Fibroblast of pulmonary artery (primary cell): ENCODE measurements around the gene SLC36A1.
A peak's percentile ranks its signal among the peaks of the same experiment; 100 is the strongest.

Source experiments
- DNase-seq: peaks from one replicate; pipeline ENCODE4 v3.0.0-alpha.2; 2010; ENCODE audit warnings: low read depth
- H3K4me3 ChIP-seq: replicated peaks from 2 replicates; pipeline ENCODE4 v1.5.1; 2011; ENCODE audit warnings: low read depth, mild to moderate bottlenecking, control low read depth, low read length, moderate library complexity
- TF ChIP-seq, protein P1 (sequence below): IDR thresholded peaks from 2 replicates; pipeline ENCODE4 v1.5.1; 2011; ENCODE audit warnings: mild to moderate bottlenecking, control low read depth, low read length, inconsistent platforms; ENCODE audit errors: missing control alignments

Gene SLC36A1

DNA sequence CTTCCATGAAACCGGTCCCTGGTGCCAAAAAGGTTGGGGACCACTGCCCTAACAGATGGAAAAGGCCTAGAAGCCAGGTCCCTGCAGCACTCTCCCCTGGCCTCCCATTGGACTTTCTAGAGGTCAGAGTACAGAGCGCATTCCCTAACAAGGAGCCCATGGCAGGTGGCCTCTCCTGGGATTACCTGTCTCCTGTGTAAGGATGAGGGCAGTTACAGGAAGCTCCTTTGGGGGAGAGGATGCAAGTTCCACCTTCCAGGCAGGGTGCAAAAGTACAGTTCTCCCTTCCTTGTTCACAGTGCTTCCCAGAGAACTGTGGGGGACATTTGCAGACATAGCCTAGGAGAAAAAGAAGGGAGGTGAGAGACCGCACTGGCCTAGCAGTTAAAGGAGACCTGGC lies 62.4 kb downstream of the SLC36A1 start:
- TF ChIP-seq, protein P1, sequence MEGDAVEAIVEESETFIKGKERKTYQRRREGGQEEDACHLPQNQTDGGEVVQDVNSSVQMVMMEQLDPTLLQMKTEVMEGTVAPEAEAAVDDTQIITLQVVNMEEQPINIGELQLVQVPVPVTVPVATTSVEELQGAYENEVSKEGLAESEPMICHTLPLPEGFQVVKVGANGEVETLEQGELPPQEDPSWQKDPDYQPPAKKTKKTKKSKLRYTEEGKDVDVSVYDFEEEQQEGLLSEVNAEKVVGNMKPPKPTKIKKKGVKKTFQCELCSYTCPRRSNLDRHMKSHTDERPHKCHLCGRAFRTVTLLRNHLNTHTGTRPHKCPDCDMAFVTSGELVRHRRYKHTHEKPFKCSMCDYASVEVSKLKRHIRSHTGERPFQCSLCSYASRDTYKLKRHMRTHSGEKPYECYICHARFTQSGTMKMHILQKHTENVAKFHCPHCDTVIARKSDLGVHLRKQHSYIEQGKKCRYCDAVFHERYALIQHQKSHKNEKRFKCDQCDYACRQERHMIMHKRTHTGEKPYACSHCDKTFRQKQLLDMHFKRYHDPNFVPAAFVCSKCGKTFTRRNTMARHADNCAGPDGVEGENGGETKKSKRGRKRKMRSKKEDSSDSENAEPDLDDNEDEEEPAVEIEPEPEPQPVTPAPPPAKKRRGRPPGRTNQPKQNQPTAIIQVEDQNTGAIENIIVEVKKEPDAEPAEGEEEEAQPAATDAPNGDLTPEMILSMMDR = no peak
- no peak overlapping the region for H3K4me3 ChIP-seq
- no peak for DNase-seq

DNA sequence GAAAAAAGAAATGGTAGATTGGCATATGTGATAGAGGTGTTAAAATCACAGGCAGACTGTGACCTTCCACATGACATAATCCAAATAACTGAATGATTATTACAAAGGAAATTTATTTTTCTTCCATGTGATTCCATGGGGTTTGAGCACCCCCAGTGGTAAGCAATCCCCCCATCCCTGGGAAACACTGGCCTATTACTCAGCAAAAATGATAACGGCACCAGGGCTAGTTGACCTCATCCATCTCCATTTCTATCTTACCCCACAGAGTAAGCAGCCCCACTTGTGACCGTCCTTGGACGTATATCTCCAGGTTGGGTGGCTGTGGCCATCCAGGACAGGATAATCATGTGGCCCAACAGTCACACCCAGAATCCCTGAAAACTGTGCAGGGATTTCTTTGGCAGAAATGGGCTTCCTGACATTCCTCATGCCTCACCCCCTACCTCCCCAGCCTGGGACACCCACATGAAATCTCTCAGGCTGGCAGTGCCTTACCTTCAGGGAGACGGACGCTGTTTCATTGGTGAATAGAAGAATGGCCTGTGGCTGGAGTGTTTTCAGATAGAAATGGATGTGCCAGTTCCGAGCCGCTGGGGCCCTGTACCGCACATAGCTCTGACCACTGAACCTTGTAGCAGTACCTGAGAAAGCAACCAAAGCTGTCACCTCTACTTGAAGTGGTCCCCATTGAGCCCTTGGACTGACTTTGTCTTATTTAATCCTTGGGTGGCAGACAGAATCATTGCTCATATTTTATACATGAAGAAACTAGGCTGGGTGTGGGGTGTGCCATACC lies 69.9 kb downstream of the SLC36A1 start:
- no peak overlapping the region for H3K4me3 ChIP-seq
- no peak for DNase-seq
- TF ChIP-seq, protein P1 = no peak

DNA sequence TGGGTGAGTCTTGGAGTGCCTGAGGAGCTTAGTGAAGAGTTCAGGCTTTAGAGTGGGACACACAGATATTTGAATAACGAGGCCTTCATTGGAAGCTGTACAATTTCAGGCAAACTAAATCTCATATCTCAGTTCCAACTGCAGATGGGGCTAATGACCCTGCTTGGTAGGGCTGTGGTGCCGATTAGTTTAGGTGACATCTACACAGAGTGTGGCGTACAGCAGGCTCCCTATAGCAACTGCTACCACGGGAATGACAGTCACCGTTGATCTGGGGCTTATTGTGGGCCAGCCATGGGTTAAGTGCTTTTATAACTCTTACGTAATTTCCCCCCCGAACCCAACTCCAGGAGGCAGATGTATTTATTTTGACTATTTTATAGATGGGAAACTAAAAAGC lies 72.9 kb downstream of the SLC36A1 start:
- TF ChIP-seq, protein P1 = no peak
- no peak overlapping the region for H3K4me3 ChIP-seq
- DNase-seq = no peak

DNA sequence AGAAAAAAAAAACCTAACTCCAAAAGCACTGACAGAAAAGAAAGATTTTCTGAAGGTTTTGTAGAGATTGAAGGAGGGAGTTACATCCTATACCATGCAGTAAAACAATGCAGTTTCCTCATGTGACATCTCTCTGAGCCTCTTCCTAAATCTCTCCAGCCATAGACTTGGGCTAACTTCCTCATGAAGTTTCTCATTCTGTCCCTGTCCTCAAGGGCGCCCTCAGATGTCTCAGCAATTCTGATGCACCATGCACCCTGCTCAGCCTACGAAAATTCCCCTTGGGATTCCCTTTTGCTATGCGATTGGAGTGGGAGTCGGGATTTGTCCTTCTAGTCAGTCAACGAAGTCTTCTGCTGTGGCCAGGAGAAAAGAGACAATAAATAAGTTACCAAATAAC lies 74.8 kb downstream of the SLC36A1 start:
- TF ChIP-seq, protein P1 = no peak
- no peak overlapping the region for H3K4me3 ChIP-seq
- DNase-seq = no peak

DNA sequence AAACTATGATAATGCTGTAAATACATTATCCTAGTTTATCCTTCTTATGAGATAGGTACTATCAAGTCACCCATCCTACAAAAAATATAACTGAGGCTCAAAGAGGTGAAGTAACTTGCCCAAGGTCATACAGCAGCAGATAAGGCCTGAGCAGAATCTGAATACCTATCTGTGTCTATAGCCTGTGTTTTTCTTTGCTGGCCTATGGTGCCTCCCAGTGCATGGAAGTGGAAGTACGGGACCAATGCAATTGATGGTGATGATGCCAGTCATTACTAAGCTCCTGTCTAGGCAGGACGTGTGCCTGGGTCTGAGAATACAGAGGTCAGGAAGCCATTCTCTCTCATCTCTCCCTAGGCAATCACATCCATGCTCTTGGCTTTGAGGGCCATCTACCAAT lies 75.9 kb downstream of the SLC36A1 start:
- TF ChIP-seq, protein P1 = peak; percentile 74
- peak; percentile 52 for DNase-seq
- H3K4me3 ChIP-seq = no peak overlapping the region

DNA sequence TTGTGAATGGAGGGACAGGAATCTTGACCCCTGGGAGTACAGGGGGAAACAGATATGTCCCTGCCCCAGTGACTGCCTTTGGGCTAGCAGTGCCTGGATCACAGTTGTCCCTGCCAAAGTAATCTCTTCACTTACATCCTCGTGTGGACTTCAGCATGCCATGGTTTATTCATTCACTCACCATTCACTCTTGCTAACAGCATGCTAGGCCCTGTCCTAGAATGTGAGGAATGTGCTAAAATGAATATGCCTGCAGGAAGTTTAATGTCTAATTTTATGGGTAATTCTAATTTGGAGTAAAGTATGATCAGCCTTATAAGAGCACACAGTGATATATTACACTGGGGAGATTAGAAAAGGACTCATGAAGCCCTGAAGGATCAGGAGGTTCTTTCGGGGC lies 80.8 kb downstream of the SLC36A1 start:
- H3K4me3 ChIP-seq = no peak overlapping the region
- no peak for DNase-seq
- TF ChIP-seq, protein P1 = no peak

DNA sequence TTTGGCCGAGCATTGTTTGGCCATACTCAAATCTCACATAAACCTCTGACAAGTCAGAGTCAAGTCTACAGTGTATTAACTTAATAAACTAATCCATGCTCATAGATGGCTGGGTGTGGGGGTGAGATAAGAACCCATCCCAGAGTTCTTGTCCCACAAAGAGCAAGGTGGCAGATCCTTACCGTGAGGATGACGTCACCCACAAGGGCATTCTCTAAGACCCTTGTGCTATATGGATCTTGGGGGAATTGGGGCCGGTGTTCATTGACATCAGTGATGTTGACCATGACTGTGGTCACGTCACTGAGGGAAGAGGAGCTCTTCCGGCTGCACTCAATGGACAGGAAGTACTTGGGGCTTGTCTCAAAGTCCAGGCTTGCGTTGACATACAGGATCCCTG lies 81.6 kb downstream of the SLC36A1 start:
- no peak overlapping the region for H3K4me3 ChIP-seq
- TF ChIP-seq, protein P1 = no peak
- no peak for DNase-seq
